Measurements from ENCODE around the gene ZCCHC10. TPM values are rescaled to one million over a fixed set of nuclear protein-coding genes. Genes with fewer than 3 reads are reported as not detected.

Gene ZCCHC10
- total RNA-seq, result 7.4 and 12.3 TPM in 2 replicates
- 29.5 and 33.1 TPM in 2 replicates for polyA plus RNA-seq
- polyA plus RNA-seq (2012), result 26.9 and 30.6 TPM in 2 replicates
- 32.0 TPM in 1 of 2 replicates, not detected in the other for polyA minus RNA-seq (ENCODE audit: low replicate concordance)

DNA sequence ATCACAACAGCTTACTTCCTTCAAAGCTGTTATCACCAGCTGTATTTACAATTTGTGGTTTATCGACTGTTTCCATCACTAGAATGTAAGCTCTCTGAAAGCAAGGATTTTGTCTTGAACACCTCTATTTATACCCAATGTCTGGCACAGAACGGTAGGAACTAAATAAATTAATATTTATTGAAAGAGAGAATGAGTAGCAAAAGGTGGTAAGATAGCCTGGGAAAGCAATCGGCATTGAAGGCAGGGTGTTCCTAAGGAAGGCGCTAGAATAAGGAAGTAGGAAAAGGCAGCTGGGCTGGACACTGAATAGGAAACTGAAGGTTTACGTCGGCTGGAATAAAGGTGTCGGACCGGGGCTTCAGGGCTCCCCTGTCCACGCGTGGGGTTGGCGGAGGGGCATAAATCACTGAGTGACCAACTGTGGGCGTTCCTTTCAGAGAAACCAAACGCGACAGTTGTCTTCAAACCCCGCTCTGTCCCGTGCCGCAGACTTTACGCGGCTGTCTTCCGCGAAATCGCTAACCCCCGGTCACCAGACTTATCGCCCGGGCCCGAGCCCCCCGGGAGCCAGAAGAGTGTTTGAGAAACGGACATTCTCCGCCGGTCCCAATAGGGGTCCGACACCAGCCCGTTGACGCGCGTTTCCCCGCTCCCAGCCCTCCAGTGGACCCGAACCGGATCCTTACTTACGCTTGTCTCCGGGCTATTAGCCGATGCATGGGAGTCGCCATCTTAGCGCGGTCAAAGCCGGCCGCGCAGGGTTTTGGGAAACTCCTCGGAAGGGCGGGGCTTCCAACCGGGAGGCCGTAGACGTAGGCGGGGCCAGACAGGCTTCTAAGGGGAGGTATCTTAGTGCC lies at the start of gene ZCCHC10:
Gene ZCCHC10 (minus strand): TSS at position 746 of the 860 bp plus-strand sequence. CDS start 12 bp downstream, at position 734.
- peak within 1 kb of the TSS; percentile 96 for H3K27ac ChIP-seq (ENCODE audit: insufficient read depth, low read length)
- H4K20me1 ChIP-seq (ENCODE audit: control insufficient read depth, extremely low read depth, insufficient read depth, low read length), result no peaks in the 10 kb centered on the region
- H3K79me2 ChIP-seq (ENCODE audit: control insufficient read depth, insufficient read depth, low read length), result peaks cover 29% of the 10 kb centered on the region
- H3K36me3 ChIP-seq (ENCODE audit: control insufficient read depth, insufficient read depth, low read length), result no peaks in the 10 kb centered on the region
- TF ChIP-seq, protein P1, sequence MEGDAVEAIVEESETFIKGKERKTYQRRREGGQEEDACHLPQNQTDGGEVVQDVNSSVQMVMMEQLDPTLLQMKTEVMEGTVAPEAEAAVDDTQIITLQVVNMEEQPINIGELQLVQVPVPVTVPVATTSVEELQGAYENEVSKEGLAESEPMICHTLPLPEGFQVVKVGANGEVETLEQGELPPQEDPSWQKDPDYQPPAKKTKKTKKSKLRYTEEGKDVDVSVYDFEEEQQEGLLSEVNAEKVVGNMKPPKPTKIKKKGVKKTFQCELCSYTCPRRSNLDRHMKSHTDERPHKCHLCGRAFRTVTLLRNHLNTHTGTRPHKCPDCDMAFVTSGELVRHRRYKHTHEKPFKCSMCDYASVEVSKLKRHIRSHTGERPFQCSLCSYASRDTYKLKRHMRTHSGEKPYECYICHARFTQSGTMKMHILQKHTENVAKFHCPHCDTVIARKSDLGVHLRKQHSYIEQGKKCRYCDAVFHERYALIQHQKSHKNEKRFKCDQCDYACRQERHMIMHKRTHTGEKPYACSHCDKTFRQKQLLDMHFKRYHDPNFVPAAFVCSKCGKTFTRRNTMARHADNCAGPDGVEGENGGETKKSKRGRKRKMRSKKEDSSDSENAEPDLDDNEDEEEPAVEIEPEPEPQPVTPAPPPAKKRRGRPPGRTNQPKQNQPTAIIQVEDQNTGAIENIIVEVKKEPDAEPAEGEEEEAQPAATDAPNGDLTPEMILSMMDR (conservative IDR thresholded peaks at IDR 0.05 in 1 of 2, IDR thresholded peaks at IDR 0.05 in 1 of 2; ENCODE audit: low read depth in 1 of 2, low read length in 2 of 2), result no peak
- TF ChIP-seq EZH2 (IDR thresholded peaks at IDR 0.05; ENCODE audit: low read length, missing control alignments), result no peak
- peak within 1 kb of the TSS; percentile 79 for H3K4me2 ChIP-seq (ENCODE audit: extremely low read depth, insufficient read depth, low read length)
- peak within 1 kb of the TSS; percentile 74 to 98 (median 90) for H3K4me3 ChIP-seq (replicated peaks in 1 of 4; ENCODE audit: control extremely low read depth in 1 of 4, insufficient read depth in 1 of 4, low read depth in 3 of 4, low read length in 4 of 4)
- DNase-seq (ENCODE audit: low read depth in 2 of 2), result peak; percentile 92
- no peaks in the 10 kb centered on the region for H3K9me3 ChIP-seq (ENCODE audit: control insufficient read depth, insufficient read depth, low read depth, low read length)
- no peaks in the 10 kb centered on the region for H3K4me1 ChIP-seq (ENCODE audit: control insufficient read depth, extremely low read depth, insufficient read depth, low read length)
- H2AFZ ChIP-seq (ENCODE audit: low read length), result peak within 1 kb of the TSS; percentile 94
- peak within 1 kb of the TSS; percentile 96 for H3K9ac ChIP-seq (ENCODE audit: insufficient read depth, low read length)
- no peaks in the 10 kb centered on the region for H3K27me3 ChIP-seq (ENCODE audit: control insufficient read depth, insufficient read depth, low read length)

DNA sequence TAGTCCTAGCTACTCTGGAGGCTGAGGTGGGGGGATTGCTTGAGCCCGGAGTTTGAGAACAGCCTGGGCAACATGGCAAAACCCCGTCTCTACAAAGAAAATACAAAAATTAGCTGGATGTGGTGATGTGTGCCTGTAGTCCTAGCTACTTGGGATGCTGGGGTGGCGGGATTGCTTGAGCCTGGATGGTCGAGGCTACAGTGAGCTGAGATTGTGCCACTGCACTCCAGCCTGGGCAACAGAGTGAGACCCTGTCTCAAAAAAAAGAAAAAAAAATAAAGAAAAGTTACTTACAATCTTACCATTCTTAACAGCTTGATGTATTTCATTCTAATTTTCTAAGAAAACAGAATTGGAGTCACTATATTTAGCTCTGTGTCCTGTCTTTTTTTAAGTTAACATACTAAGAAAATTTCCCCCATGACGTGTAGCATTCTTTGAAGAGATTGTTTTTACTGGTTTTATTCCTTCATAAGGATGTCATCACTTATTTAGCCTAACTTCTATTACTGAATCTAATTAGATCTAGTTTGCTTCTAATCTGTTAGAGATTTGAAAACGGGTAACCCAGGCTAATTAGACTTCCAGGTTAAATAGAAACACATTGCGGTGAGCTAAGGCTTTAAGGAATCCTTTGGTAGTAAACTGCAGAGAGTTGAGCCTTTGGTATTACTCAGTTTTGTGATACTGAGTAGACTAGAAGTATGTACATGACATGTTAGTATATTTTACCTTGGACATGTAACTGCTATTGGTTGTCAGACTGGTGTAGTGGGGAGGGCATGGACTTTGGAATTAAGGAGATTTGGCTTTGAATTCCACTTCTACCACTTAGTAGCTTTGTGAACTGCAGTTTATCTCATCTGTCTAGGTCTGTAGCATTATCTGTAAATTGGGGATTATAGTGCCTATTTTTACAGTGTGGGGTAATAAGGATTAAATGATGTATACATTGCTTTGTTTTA lies 49.5 kb upstream of the ZCCHC10 start:
- no peak for TF ChIP-seq EZH2 (IDR thresholded peaks at IDR 0.05; ENCODE audit: low read length, missing control alignments)
- TF ChIP-seq, protein P1 (conservative IDR thresholded peaks at IDR 0.05 in 1 of 2, IDR thresholded peaks at IDR 0.05 in 1 of 2; ENCODE audit: low read depth in 1 of 2, low read length in 2 of 2), result no peak
- Histone ChIP-seq H3K4me2 (ENCODE audit: extremely low read depth, insufficient read depth, low read length) (no peak overlapping the region), H3K79me2 (ENCODE audit: control insufficient read depth, insufficient read depth, low read length) (peaks cover 29% of the 10 kb centered on the region), H3K9ac (ENCODE audit: insufficient read depth, low read length) (no peak overlapping the region), H4K20me1 (ENCODE audit: control insufficient read depth, extremely low read depth, insufficient read depth, low read length) (no peaks in the 10 kb centered on the region), H3K4me1 (ENCODE audit: control insufficient read depth, extremely low read depth, insufficient read depth, low read length) (no peaks in the 10 kb centered on the region), H3K27ac (ENCODE audit: insufficient read depth, low read length) (peak overlapping the region; percentile 10), H2AFZ (ENCODE audit: low read length) (no peak overlapping the region), H3K27me3 (ENCODE audit: control insufficient read depth, insufficient read depth, low read length) (no peaks in the 10 kb centered on the region), H3K9me3 (ENCODE audit: control insufficient read depth, insufficient read depth, low read depth, low read length) (no peaks in the 10 kb centered on the region), H3K36me3 (ENCODE audit: control insufficient read depth, insufficient read depth, low read length) (no peaks in the 10 kb centered on the region), H3K4me3 (replicated peaks in 1 of 4; ENCODE audit: control extremely low read depth in 1 of 4, insufficient read depth in 1 of 4, low read depth in 3 of 4, low read length in 4 of 4) (no peak overlapping the region)
- no peak for DNase-seq (ENCODE audit: low read depth in 2 of 2)

DNA sequence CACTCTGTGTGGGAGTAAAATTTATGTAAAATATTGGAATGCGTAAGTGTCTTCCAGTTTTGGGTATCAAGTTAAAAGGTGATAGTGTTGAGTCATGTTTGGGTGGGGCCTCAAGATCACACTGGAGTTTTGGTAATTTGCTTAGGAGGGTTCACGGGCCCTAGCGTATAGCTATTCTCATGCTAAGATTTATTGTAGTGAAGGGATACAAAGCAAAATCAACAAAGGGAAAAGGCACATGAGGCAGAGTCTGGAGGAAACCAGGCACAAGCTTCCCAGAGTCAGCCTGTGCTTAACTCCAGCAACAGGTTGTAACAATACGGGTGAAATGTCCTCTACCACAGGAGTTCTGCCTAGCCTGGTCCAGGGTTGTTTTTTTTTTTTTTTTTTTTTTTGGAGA lies 45.7 kb upstream of the ZCCHC10 start:
- H2AFZ ChIP-seq (ENCODE audit: low read length), result no peak overlapping the region
- no peak overlapping the region for H3K4me2 ChIP-seq (ENCODE audit: extremely low read depth, insufficient read depth, low read length)
- H3K9me3 ChIP-seq (ENCODE audit: control insufficient read depth, insufficient read depth, low read depth, low read length), result no peaks in the 10 kb centered on the region
- H3K4me1 ChIP-seq (ENCODE audit: control insufficient read depth, extremely low read depth, insufficient read depth, low read length), result no peaks in the 10 kb centered on the region
- no peaks in the 10 kb centered on the region for H3K27me3 ChIP-seq (ENCODE audit: control insufficient read depth, insufficient read depth, low read length)
- no peak overlapping the region for H3K9ac ChIP-seq (ENCODE audit: insufficient read depth, low read length)
- no peaks in the 10 kb centered on the region for H4K20me1 ChIP-seq (ENCODE audit: control insufficient read depth, extremely low read depth, insufficient read depth, low read length)
- no peak for DNase-seq (ENCODE audit: low read depth in 2 of 2)
- no peaks in the 10 kb centered on the region for H3K36me3 ChIP-seq (ENCODE audit: control insufficient read depth, insufficient read depth, low read length)
- H3K4me3 ChIP-seq (replicated peaks in 1 of 4; ENCODE audit: control extremely low read depth in 1 of 4, insufficient read depth in 1 of 4, low read depth in 3 of 4, low read length in 4 of 4), result no peak overlapping the region
- H3K27ac ChIP-seq (ENCODE audit: insufficient read depth, low read length), result no peak overlapping the region
- TF ChIP-seq EZH2 (IDR thresholded peaks at IDR 0.05; ENCODE audit: low read length, missing control alignments), result no peak
- TF ChIP-seq, protein P1 (conservative IDR thresholded peaks at IDR 0.05 in 1 of 2, IDR thresholded peaks at IDR 0.05 in 1 of 2; ENCODE audit: low read depth in 1 of 2, low read length in 2 of 2), result no peak
- H3K79me2 ChIP-seq (ENCODE audit: control insufficient read depth, insufficient read depth, low read length), result peaks cover 9% of the 10 kb centered on the region

Measured in fibroblast of lung (primary cell).